GM18867 (cell line): ENCODE results near the gene FAR1.
"Not testable (repeated sequence)": the region's sequence is repeated elsewhere in the genome, so short reads cannot be mapped to it uniquely, and the experiment has no call there.

Source experiments
- ATAC-seq: cut with Tn5 transposase; IDR thresholded peaks from one replicate; pipeline ENCODE4 v1.9.1; 2021; ENCODE audit warnings: mild to moderate bottlenecking, moderate library complexity; ENCODE audit not compliant: unreplicated experiment

FAR1 gene

GRCh38 chr11:13668102-13668956 is at the start of gene FAR1:
TSS of gene FAR1 (plus strand) at chr11:13668668. CDS start at chr11:13694766, 26,098 bp downstream.
- ATAC-seq = peak; percentile 90

- no peak for ATAC-seq
Observed at GRCh38 chr11:13620063-13620462, 48.4 kb upstream of the FAR1 start.

GRCh38 chr11:13626818-13627217 is 41.6 kb upstream of the FAR1 start:
- ATAC-seq = not testable (repeated sequence)

GRCh38 chr11:13628634-13629033 is 39.8 kb upstream of the FAR1 start:
- ATAC-seq = not testable (repeated sequence)

GRCh38 chr11:13629779-13630178 is 38.7 kb upstream of the FAR1 start:
- ATAC-seq = peak; percentile 51

GRCh38 chr11:13635290-13635689 is 33.2 kb upstream of the FAR1 start:
- no peak for ATAC-seq

GRCh38 chr11:13635804-13636203 is 32.7 kb upstream of the FAR1 start:
- no peak for ATAC-seq

GRCh38 chr11:13637125-13638069 is 31.1 kb upstream of the FAR1 start:
- ATAC-seq = no peak

- no peak for ATAC-seq
Observed at GRCh38 chr11:13638422-13638821, 30.0 kb upstream of the FAR1 start.

GRCh38 chr11:13644997-13645687 is 23.3 kb upstream of the FAR1 start:
- no peak for ATAC-seq

- ATAC-seq = no peak
Observed at GRCh38 chr11:13647391-13647790, 21.1 kb upstream of the FAR1 start.

- no peak for ATAC-seq
Observed at GRCh38 chr11:13649619-13650018, 18.8 kb upstream of the FAR1 start.

- not testable (repeated sequence) for ATAC-seq
Observed at GRCh38 chr11:13651515-13651914, 17.0 kb upstream of the FAR1 start.

- no peak for ATAC-seq
Observed at GRCh38 chr11:13661074-13661623, 7.3 kb upstream of the FAR1 start.

- ATAC-seq = no peak
Observed at GRCh38 chr11:13663631-13664071, 4.8 kb upstream of the FAR1 start.

GRCh38 chr11:13664351-13664750 is 4.1 kb upstream of the FAR1 start:
- no peak for ATAC-seq

GRCh38 chr11:13666708-13667107 is 1.8 kb upstream of the FAR1 start:
- ATAC-seq = no peak

- no peak for ATAC-seq
Observed at GRCh38 chr11:13667245-13667644, 1.2 kb upstream of the FAR1 start.

GRCh38 chr11:13667795-13668101 is 720 bp upstream of the FAR1 start:
- no peak for ATAC-seq

- ATAC-seq = peak; percentile 20
Observed at GRCh38 chr11:13668957-13669521, 571 bp downstream of the FAR1 start.
